D341Med (cell line): Measurements from ENCODE around the gene ETDC.

Source experiments
- DNase-seq: peaks from one replicate; pipeline ENCODE4 v3.0.0; 2012; ENCODE audit warnings: low spot score

ETDC gene

DNA sequence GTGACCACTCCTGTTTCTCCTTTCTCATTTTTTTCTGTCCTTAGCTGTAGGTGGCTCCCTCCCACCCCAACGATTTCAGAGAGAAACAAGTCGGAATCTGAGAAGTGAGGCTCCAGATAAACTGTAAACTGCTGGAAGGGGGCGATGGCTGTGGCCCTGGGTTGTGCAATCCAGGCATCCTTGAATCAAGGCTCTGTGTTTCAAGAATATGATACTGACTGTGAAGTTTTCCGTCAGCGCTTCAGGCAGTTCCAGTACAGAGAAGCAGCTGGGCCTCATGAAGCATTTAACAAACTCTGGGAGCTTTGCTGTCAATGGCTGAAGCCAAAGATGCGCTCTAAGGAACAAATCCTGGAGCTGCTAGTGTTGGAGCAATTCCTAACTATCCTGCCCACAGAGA, 37.7 kb downstream of the ETDC start:
- no peak for DNase-seq

DNA sequence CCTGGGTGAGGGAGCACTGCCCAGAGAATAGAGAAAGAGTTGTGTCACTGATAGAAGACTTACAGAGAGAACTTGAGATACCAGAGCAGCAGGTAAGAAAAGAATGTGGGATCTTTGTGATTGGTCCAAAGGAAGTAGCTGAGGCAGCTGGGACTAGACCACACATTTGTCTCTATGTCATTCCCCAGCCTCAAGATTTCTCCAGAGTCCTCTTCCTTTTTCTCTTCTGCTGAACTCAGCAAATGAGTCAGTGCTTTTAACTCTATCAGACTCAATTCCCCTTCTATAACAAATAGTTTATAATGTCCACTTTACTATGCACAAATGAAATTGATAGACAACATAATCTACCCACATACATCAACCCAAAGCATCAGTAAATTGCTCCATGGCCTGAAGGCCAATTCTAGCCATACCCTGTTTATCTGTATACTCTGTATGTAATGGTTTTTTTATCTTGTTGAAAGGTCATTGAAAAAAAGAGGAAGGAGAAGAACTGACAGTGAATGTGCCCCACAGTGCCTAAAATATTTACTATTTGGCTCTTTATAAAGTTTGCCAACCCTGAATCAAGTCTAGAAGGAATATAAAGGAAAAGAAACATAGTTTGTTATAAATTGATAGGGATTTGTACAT, 38.2 kb downstream of the ETDC start:
- no peak for DNase-seq

DNA sequence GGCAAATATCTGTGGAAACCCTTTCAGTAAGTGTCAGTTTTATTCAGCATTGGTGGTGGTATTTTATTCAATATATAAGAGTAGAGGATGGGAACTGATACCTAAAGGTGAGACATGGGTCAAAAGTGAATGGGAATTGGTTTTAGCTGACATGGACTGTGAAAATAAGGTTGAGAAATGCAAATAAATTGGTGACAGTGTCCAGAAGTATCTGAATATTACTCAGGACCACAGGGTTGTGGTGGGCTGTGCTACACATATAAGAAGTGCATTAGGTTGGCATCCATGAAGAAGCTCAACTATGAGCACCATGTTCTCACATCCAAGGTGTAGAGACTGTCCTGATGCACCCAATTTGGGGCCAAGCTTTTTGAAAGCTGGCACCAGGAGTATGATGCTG, 45.0 kb downstream of the ETDC start:
- no peak for DNase-seq
